CD4-positive, alpha-beta T cell (primary cell): Measurements from ENCODE around the gene FRMD3. TPM values are rescaled to one million over a fixed set of nuclear protein-coding genes. Genes with fewer than 3 reads are reported as not detected.

Source experiments
- ATAC-seq: fragments of 200-7000 bp; cut with Tn5 transposase; one replicate; pipeline ENCODE4 v1.10.0; 2022; ENCODE audit warnings: mild to moderate bottlenecking; ENCODE audit not compliant: poor library complexity
- CTCF ChIA-PET: fragments of 350-600 bp; sonication (Branson Sonifier 250); formaldehyde crosslinking; loops from one replicate; lab custom pipeline; 2021; ENCODE audit warnings: antibody characterized with exemption, inconsistent platforms; lab: Charles Lee
- POLR2A ChIA-PET: fragments of 350-600 bp; sonication (Branson Sonifier 250); formaldehyde crosslinking; loops from one replicate; lab custom pipeline; 2021; ENCODE audit warnings: antibody characterized with exemption, inconsistent platforms; lab: Charles Lee
- DNase-seq, 14 experiments: peaks; one replicate each; pipeline ENCODE4 v3.0.0-alpha.2; 2013 to 2020; ENCODE audit warnings: mixed read lengths in 2 of 14
- H3K27ac ChIP-seq, 2 donors: one replicate each; pipeline versions ENCODE4 v1.5.1 to v1.7.0; 2013; ENCODE audit warnings: low read length in 2 of 2, low read depth in 1 of 2, mild to moderate bottlenecking in 1 of 2
- H3K27me3 ChIP-seq, 2 experiments: 1 replicate in 1 of 2; 2 replicates in 1 of 2; pipeline versions ENCODE4 v1.6.1 to v1.7.0; 2013; ENCODE audit warnings: low read length in 2 of 2, control low read depth in 1 of 2, mild to moderate bottlenecking in 1 of 2, moderate library complexity in 1 of 2; ENCODE audit not compliant: insufficient read depth in 2 of 2, control insufficient read depth in 1 of 2
- H3K36me3 ChIP-seq: one replicate; pipeline ENCODE4 v1.6.1; 2013; ENCODE audit warnings: low read length, control low read depth; ENCODE audit not compliant: insufficient read depth
- H3K4me1 ChIP-seq: one replicate; pipeline ENCODE4 v1.6.1; 2013; ENCODE audit warnings: low read length, control low read depth; ENCODE audit not compliant: insufficient read depth
- H3K4me3 ChIP-seq: one replicate; pipeline ENCODE4 v1.5.1; 2013; ENCODE audit warnings: mild to moderate bottlenecking, low read length, moderate library complexity
- H3K9me3 ChIP-seq, 2 experiments: 1 replicate in 1 of 2; 2 replicates in 1 of 2; pipeline versions ENCODE4 v1.6.1 to v1.7.0; 2013; ENCODE audit warnings: low read length in 2 of 2, mild to moderate bottlenecking in 2 of 2, control low read depth in 1 of 2, moderate library complexity in 1 of 2; ENCODE audit not compliant: control insufficient read depth in 1 of 2, insufficient read depth in 1 of 2
- H3K27ac Mint-ChIP-seq: one replicate; pipeline ENCODE4 v1.8.0; 2020; ENCODE audit warnings: mixed read lengths
- H3K27me3 Mint-ChIP-seq: one replicate; pipeline ENCODE4 v1.8.0; 2021; ENCODE audit warnings: mixed read lengths
- H3K36me3 Mint-ChIP-seq: one replicate; pipeline ENCODE4 v1.8.0; 2021; ENCODE audit warnings: low read depth, mixed read lengths
- H3K4me1 Mint-ChIP-seq: one replicate; pipeline ENCODE4 v1.8.0; 2021; ENCODE audit warnings: low read depth, mixed read lengths
- H3K4me3 Mint-ChIP-seq: one replicate; pipeline ENCODE4 v1.8.0; 2020; ENCODE audit warnings: mild to moderate bottlenecking, mixed read lengths
- H3K9me3 Mint-ChIP-seq: one replicate; pipeline ENCODE4 v1.8.0; 2020; ENCODE audit warnings: mixed read lengths
- intact Hi-C, 2 experiments: fragments of 100-400 bp; cut with DNase I in 1 of 2; cut with micrococcal nuclease in 1 of 2; formaldehyde crosslinking; loops; one replicate each; pipeline versions ENCODE4 v1.15.1 to v1.9.0; 2023 to 2025; cut with DNase I, micrococcal nuclease
- total RNA-seq, 174 experiments: library from RNA in 2 of 174; stranded (reverse) in 2 of 174; gene quantifications; one replicate each; pipeline ENCODE4 v1.2.3 and lab custom pipeline; 2021 to 2026
- TF ChIP-seq, protein P1 (sequence below): fragments of 200-600 bp; IDR thresholded peaks from one replicate; pipeline ENCODE4 v1.8.0; 2022; ENCODE audit warnings: antibody characterized with exemption, mild to moderate bottlenecking

FRMD3 gene
- total RNA-seq, 2 experiments from 2014 or later = 0.53 to 1.0 TPM

GRCh38 chr9:83266666-83267496 is 271.3 kb downstream of the FRMD3 start:
- Histone ChIP-seq H3K9me3 (peaks cover 0 to under 1% of the 10 kb centered on the region in 2 experiments), H3K4me1 (no peaks in the 10 kb centered on the region), H3K27ac (no peak overlapping the region), H3K27me3 (no peaks in the 10 kb centered on the region), H3K4me3 (no peak overlapping the region), H3K36me3 (no peaks in the 10 kb centered on the region)
- H3K27ac Mint-ChIP-seq = no peak overlapping the region
- H3K4me1 Mint-ChIP-seq = no peaks in the 10 kb centered on the region
- intact Hi-C loops = no loop called here
- no peaks in the 10 kb centered on the region for H3K27me3 Mint-ChIP-seq
- DNase-seq = no peak
- no peak overlapping the region for H3K4me3 Mint-ChIP-seq
- ChIA-PET CTCF (no interaction called here), POLR2A (no interaction called here)
- no peaks in the 10 kb centered on the region for H3K36me3 Mint-ChIP-seq
- TF ChIP-seq, protein P1, sequence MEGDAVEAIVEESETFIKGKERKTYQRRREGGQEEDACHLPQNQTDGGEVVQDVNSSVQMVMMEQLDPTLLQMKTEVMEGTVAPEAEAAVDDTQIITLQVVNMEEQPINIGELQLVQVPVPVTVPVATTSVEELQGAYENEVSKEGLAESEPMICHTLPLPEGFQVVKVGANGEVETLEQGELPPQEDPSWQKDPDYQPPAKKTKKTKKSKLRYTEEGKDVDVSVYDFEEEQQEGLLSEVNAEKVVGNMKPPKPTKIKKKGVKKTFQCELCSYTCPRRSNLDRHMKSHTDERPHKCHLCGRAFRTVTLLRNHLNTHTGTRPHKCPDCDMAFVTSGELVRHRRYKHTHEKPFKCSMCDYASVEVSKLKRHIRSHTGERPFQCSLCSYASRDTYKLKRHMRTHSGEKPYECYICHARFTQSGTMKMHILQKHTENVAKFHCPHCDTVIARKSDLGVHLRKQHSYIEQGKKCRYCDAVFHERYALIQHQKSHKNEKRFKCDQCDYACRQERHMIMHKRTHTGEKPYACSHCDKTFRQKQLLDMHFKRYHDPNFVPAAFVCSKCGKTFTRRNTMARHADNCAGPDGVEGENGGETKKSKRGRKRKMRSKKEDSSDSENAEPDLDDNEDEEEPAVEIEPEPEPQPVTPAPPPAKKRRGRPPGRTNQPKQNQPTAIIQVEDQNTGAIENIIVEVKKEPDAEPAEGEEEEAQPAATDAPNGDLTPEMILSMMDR = no peak
- no peak for ATAC-seq
- no peaks in the 10 kb centered on the region for H3K9me3 Mint-ChIP-seq

DNA sequence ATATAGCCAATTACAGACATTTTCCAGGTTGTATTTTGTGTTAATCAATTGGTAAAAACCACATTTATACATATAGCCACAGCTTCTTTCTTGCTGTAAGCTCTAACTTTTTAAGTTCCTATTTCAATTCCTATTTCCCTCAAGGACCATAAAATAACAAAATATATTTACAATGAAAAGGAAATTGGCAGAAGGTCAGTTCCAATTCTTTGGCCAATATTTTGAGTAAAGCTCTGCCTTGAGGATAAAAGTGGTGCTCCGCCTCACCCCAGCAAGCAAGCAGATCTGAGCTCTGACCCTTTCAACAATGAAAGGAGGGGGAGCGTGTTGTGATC is 271.9 kb downstream of the FRMD3 start:
- no peak overlapping the region for H3K27ac ChIP-seq
- intact Hi-C loops = no loop called here
- TF ChIP-seq, protein P1 = no peak
- ChIA-PET POLR2A (no interaction called here), CTCF (no interaction called here)
- Mint-ChIP-seq H3K4me3 (no peak overlapping the region), H3K36me3 (no peaks in the 10 kb centered on the region), H3K9me3 (no peaks in the 10 kb centered on the region), H3K27ac (no peak overlapping the region), H3K27me3 (no peaks in the 10 kb centered on the region), H3K4me1 (no peaks in the 10 kb centered on the region)
- DNase-seq (no peak), ATAC-seq (no peak)
- no peaks in the 10 kb centered on the region for H3K36me3 ChIP-seq
- H3K4me3 ChIP-seq = no peak overlapping the region
- H3K9me3 ChIP-seq = no peaks in the 10 kb centered on the region
- H3K4me1 ChIP-seq = no peaks in the 10 kb centered on the region
- no peaks in the 10 kb centered on the region for H3K27me3 ChIP-seq

DNA sequence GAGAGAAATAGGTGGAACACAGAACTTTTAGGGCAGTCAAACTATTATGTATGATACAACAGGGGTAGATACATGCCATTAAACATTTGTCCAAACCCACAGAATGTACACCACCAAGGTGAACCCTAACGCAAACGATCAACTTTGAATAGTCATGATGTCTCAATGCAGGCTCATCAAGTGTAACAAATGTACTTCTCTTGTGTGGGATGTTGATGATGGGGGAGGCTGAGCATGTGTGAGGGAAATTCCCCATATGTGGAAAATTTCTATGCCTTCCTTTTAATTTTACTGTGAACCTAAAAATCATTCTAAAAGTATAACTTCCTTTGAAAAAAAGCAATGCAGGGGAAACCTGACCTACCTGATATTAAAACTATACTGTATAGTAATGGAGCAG is 273.9 kb downstream of the FRMD3 start:
- Histone ChIP-seq H3K9me3 (no peaks in the 10 kb centered on the region), H3K27ac (no peak overlapping the region), H3K4me1 (no peaks in the 10 kb centered on the region), H3K36me3 (no peaks in the 10 kb centered on the region), H3K27me3 (no peaks in the 10 kb centered on the region), H3K4me3 (no peak overlapping the region)
- H3K4me1 Mint-ChIP-seq = no peaks in the 10 kb centered on the region
- DNase-seq = no peak
- H3K9me3 Mint-ChIP-seq = no peaks in the 10 kb centered on the region
- H3K27ac Mint-ChIP-seq = no peak overlapping the region
- no peak for ATAC-seq
- H3K36me3 Mint-ChIP-seq = no peaks in the 10 kb centered on the region
- no peak overlapping the region for H3K4me3 Mint-ChIP-seq
- POLR2A ChIA-PET = no interaction called here
- CTCF ChIA-PET = no interaction called here
- intact Hi-C loops = no loop called here
- no peaks in the 10 kb centered on the region for H3K27me3 Mint-ChIP-seq
- TF ChIP-seq, protein P1 = no peak
